OCI-LY3 (cell line): ENCODE data around the gene FLVCR2.

Experiments used
- H2AFZ ChIP-seq: fragments of 200-600, 300-600 bp; shearing (Covaris generic); 2 replicates; pipeline ENCODE4 v1.6.0; 2014; ENCODE audit warnings: antibody characterized with exemption, low read depth, low read length
- H3K27ac ChIP-seq: fragments of 200-600, 300-600 bp; sonication (generic); 2 replicates; pipeline ENCODE4 v1.5.1; 2014; ENCODE audit warnings: mild to moderate bottlenecking, low read length, moderate library complexity, mixed read lengths
- H3K27me3 ChIP-seq: fragments of 200-600, 300-600 bp; sonication (generic); 2 replicates; pipeline ENCODE4 v1.6.1; 2014; ENCODE audit warnings: low read depth, low read length, mixed read lengths
- H3K36me3 ChIP-seq: fragments of 200-600, 300-600 bp; sonication (generic); replicated peaks from 2 replicates; pipeline ENCODE3; 2014; ENCODE audit warnings: low read depth, low read length, mixed read lengths
- H3K4me1 ChIP-seq: fragments of 300-600, 200-600 bp; sonication (generic); 2 replicates; pipeline ENCODE4 v1.6.1; 2014; ENCODE audit warnings: low read length, mixed read lengths
- H3K4me2 ChIP-seq: fragments of 200-600, 300-600 bp; sonication (generic); 2 replicates; pipeline ENCODE4 v1.6.1; 2014; ENCODE audit warnings: low read length, mixed read lengths
- H3K4me3 ChIP-seq: fragments of 300-600, 200-600 bp; sonication (generic); 2 replicates; pipeline ENCODE4 v1.5.1; 2014; ENCODE audit warnings: antibody characterized with exemption, mild to moderate bottlenecking, low read length, moderate library complexity
- H3K79me2 ChIP-seq: fragments of 300-600, 200-600 bp; shearing (Covaris generic); 2 replicates; pipeline ENCODE4 v1.6.1; 2014; ENCODE audit warnings: mild to moderate bottlenecking, low read length, mixed read lengths
- H3K9ac ChIP-seq: fragments of 300-600, 200-600 bp; shearing (Covaris generic); 2 replicates; pipeline ENCODE4 v1.6.0; 2014; ENCODE audit warnings: mild to moderate bottlenecking, low read length, moderate library complexity
- H3K9me3 ChIP-seq: fragments of 200-600, 300-600 bp; shearing (Covaris generic); 2 replicates; pipeline ENCODE4 v1.6.1; 2014; ENCODE audit warnings: low read length, mixed read lengths; ENCODE audit not compliant: insufficient read depth
- H4K20me1 ChIP-seq: fragments of 200-600, 300-600 bp; sonication (generic); 2 replicates; pipeline ENCODE4 v1.6.1; 2016; ENCODE audit warnings: low read length, mixed read lengths; ENCODE audit not compliant: insufficient read depth
- EZH2phosphoT487 ChIP-seq: fragments of 200-600 bp; shearing (Covaris generic); IDR thresholded peaks from 2 replicates; pipeline ENCODE4 v1.6.1; 2018; ENCODE audit warnings: antibody characterized with exemption, mixed run types, low read depth
- TF ChIP-seq, protein P1 (sequence below): fragments of 200-600, 300-600 bp; sonication (generic); IDR thresholded peaks from 2 replicates; pipeline ENCODE4 v1.5.1; 2014; ENCODE audit warnings: antibody characterized with exemption, low read length, low read depth

Gene FLVCR2

DNA sequence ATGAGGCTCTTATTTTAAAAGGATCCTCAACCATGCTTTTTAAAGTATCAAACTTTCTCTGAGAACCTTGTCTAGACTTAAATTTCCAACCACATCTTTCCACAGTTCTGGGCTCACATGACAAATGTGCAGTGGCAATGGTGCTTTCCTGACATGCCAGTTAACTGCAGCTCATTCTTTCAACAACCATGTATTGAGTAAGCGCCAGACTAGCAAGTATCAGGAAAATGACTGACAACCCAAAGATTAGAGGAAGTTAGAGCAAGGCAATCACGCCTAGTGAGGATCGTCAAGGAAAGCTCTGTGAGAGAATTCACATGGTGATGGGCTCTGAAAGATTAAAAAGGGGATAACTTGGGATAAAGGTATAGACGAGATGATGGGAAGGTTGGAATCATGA lies 35.8 kb downstream of the FLVCR2 start:
- Histone ChIP-seq H3K79me2 (no peaks in the 10 kb centered on the region), H3K36me3 (peaks cover 8% of the 10 kb centered on the region), H3K27ac (peak overlapping the region; percentile 87; the same call in 1 of the 2 replicates), H3K27me3 (no peaks in the 10 kb centered on the region), H3K9me3 (no peaks in the 10 kb centered on the region; the same call in 1 of the 2 replicates), H4K20me1 (no peaks in the 10 kb centered on the region), H3K4me2 (no peak overlapping the region), H3K4me1 (peaks cover 26% of the 10 kb centered on the region), H2AFZ (no peak overlapping the region), H3K9ac (no peak overlapping the region), H3K4me3 (no peak overlapping the region)
- TF ChIP-seq EZH2phosphoT487: no peak
- TF ChIP-seq, protein P1, sequence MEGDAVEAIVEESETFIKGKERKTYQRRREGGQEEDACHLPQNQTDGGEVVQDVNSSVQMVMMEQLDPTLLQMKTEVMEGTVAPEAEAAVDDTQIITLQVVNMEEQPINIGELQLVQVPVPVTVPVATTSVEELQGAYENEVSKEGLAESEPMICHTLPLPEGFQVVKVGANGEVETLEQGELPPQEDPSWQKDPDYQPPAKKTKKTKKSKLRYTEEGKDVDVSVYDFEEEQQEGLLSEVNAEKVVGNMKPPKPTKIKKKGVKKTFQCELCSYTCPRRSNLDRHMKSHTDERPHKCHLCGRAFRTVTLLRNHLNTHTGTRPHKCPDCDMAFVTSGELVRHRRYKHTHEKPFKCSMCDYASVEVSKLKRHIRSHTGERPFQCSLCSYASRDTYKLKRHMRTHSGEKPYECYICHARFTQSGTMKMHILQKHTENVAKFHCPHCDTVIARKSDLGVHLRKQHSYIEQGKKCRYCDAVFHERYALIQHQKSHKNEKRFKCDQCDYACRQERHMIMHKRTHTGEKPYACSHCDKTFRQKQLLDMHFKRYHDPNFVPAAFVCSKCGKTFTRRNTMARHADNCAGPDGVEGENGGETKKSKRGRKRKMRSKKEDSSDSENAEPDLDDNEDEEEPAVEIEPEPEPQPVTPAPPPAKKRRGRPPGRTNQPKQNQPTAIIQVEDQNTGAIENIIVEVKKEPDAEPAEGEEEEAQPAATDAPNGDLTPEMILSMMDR: no peak

DNA sequence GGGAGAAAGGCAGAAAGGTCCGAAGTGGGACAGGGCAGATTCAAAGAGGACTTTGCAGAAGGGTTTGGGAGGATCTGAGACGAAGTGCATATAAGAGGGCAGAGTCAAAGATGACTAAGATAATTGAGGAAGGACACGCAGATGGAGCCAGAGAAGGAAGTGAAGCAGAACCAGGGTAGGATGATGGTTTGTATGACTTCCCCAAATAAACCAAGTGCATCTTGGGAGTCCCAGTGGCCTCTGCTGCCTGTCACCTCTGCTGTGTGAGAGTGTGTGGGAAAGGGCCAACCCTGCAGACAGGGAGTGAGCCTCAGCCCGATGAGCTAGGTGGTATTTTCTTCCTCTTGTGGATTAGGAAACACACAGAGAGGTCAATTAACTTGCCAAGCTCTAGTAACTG lies 36.8 kb downstream of the FLVCR2 start:
- Histone ChIP-seq H3K4me1 (peaks cover 21% of the 10 kb centered on the region), H3K27me3 (no peaks in the 10 kb centered on the region), H3K4me3 (peak overlapping the region; percentile 47), H2AFZ (no peak overlapping the region; the same call in 1 of the 2 replicates), H3K9me3 (no peaks in the 10 kb centered on the region; the same call in 1 of the 2 replicates), H3K79me2 (no peaks in the 10 kb centered on the region), H3K4me2 (peak overlapping the region; percentile 74), H4K20me1 (no peaks in the 10 kb centered on the region), H3K27ac (peak overlapping the region; percentile 87), H3K36me3 (peaks cover 8% of the 10 kb centered on the region), H3K9ac (peak overlapping the region; percentile 31; the same call in 1 of the 2 replicates)
- TF ChIP-seq EZH2phosphoT487: no peak
- TF ChIP-seq, protein P1: no peak

DNA sequence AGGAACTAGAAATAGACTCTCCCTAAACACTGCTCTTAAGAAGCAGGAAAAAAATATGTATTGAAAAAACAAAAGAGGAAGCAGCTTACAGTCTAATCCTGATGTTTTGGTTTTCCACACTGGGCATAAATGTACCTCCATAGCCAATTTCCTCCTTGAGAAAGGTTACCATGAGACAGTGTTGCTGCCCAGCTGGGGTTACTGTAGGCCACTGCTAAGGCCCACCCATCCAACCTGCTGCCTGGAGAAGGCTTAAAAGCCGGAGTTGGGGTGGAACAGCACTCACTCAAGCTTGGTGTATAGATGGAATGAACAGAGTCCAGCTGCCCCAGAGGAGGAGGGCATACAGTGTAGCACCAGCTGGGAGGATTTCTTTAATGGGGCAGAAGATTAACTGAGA lies 41.1 kb downstream of the FLVCR2 start:
- no peaks in the 10 kb centered on the region for H4K20me1 ChIP-seq
- TF ChIP-seq EZH2phosphoT487: no peak
- TF ChIP-seq, protein P1: no peak
- H3K9me3 ChIP-seq: no peaks in the 10 kb centered on the region

DNA sequence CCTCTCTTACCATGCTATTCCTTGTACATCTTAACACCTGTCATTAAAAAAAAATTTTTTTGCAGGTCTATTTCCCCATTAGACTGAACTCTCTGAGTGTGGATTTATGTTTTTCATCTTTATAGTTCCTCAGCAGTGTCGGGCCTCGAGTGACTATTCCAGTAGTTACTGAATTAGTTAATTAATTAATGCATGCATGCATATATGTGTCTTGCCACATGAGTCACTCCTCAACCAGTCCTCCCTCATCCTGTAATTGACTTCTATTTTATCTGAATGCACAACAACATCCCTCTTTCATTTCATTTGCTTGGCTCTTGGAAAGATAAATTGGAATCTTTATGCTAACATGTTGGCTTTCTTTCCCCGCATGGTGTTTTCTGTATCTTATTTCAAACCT lies 46.6 kb downstream of the FLVCR2 start:
- H3K36me3 ChIP-seq: peaks cover 3% of the 10 kb centered on the region
- H3K4me2 ChIP-seq: no peak overlapping the region
- TF ChIP-seq, protein P1: no peak
- TF ChIP-seq EZH2phosphoT487: no peak
- H3K27me3 ChIP-seq: no peaks in the 10 kb centered on the region
- no peak overlapping the region for H3K27ac ChIP-seq
- no peak overlapping the region for H3K4me3 ChIP-seq
- no peaks in the 10 kb centered on the region for H3K9me3 ChIP-seq
- H3K79me2 ChIP-seq: no peaks in the 10 kb centered on the region
- H3K4me1 ChIP-seq: peaks cover 17% of the 10 kb centered on the region
- no peaks in the 10 kb centered on the region for H4K20me1 ChIP-seq
- H2AFZ ChIP-seq: no peak overlapping the region
- no peak overlapping the region for H3K9ac ChIP-seq

More for the DNA sequence above, 41.1 kb downstream of the FLVCR2 start:
- Histone ChIP-seq H3K9ac (no peak overlapping the region), H3K4me1 (peaks cover 26% of the 10 kb centered on the region), H3K27ac (no peak overlapping the region), H2AFZ (no peak overlapping the region), H3K27me3 (no peaks in the 10 kb centered on the region), H3K4me2 (no peak overlapping the region), H3K4me3 (no peak overlapping the region), H3K36me3 (peaks cover 1% of the 10 kb centered on the region), H3K79me2 (no peaks in the 10 kb centered on the region)
